GM18873 (cell line): ENCODE data around the gene HIKESHI.
"Not testable (repeated sequence)": the region's sequence is repeated elsewhere in the genome, so short reads cannot be mapped to it uniquely, and the experiment has no call there.

Source experiments
- ATAC-seq: cut with Tn5 transposase; IDR thresholded peaks from one replicate; pipeline ENCODE4 v1.9.1; 2021; ENCODE audit warnings: mild to moderate bottlenecking, moderate library complexity, moderate number of reproducible peaks; ENCODE audit not compliant: unreplicated experiment, low FRiP score

HIKESHI gene

DNA sequence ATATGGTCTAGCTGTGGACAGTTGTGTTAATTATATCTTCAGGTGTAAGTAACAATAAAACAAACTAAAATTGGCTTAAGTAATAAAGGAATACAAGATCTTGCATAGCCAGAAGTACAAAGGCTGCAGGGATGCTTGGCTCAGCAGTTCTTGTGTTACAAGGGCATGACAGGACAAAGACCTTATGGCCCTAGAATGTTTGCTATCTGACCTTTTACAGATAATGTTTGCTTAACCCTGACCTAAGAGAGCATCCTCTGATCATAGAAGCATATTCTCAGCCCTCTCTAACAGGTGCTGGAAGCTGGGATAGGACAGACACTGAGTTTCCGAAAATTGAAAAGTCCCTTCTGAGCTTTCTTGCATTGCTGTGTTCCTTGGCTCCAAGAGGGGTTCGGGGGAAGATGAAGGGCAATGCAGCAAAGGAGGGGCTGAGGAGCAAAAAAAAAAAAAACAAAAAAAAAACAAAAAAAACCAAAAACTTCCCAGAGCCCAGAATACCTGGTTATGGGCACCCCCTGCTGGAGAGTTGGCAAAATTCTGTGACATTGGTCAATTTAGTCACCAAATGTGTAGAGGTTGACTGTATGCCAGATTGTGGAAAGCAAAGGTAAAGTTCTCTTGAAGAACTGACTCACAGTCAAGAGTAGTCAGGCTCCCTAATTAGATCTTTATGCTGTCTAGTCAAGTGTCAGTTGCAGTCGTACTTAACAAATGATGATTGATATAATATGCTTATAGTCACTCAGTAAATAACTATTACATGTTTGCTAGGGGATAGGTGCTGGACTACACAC lies 10.4 kb upstream of the HIKESHI start:
- no peak for ATAC-seq

DNA sequence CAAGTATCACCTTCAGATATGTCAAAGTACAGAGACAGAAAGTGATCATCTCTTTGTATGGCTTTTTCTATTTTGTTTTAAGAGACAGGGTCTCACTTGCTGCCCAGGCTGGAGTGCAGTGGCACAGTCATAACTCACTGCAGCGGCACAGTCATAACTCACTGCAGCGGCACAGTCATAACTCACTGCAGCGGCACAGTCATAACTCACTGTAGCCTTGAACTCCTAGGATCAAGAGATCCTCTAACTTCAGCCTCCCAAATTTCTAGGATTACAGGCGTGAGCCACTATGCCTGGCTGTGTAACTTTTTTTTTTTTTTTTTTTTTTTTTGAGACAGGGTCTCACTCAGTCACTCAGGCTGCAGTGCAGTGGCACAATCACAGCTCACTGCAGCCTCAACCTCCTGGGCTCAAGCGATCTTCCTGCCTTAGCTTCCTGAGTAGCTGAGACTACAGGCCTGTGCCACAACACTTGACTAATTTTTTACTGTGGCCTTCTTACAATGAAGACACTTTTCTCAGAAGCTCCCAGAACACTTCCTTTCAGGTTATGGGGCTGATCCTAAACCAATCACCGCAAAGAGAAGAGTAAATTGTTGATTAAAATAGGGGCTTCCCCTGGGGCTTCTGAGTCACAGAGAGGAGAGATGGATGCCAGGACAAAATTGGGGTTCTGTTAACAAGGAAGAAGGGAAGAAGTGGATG lies 9.0 kb upstream of the HIKESHI start:
- peak; percentile 79 for ATAC-seq

DNA sequence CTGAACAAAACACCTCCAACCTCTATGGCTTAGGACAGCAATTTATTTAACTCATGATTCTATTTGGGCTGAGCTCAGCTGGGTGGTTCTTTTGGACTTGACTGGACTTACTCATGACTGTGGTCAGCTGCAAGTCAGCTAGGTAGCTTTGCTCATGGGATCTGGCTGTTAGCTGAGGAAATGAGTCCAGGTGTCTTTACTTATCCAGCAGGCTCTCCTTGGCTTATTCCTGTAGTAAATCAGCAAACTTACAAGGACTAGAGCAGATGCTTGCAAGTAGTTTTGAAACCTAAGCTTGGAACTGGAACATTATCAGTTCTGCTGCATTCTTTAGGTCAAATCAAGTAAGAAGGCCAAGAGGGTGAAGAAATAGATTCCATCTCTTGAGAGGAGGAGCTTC lies 8.0 kb upstream of the HIKESHI start:
- ATAC-seq: no peak

- no peak for ATAC-seq
These were observed 323 bp upstream of the HIKESHI start for GRCh38 chr11:86301742-86302091.

GRCh38 chr11:86303257-86303656 lies 1.2 kb downstream of the HIKESHI start:
- ATAC-seq: no peak

GRCh38 chr11:86308710-86309109 lies 6.7 kb downstream of the HIKESHI start:
- ATAC-seq: not testable (repeated sequence)

GRCh38 chr11:86313793-86314192 lies 11.8 kb downstream of the HIKESHI start:
- ATAC-seq: no peak

DNA sequence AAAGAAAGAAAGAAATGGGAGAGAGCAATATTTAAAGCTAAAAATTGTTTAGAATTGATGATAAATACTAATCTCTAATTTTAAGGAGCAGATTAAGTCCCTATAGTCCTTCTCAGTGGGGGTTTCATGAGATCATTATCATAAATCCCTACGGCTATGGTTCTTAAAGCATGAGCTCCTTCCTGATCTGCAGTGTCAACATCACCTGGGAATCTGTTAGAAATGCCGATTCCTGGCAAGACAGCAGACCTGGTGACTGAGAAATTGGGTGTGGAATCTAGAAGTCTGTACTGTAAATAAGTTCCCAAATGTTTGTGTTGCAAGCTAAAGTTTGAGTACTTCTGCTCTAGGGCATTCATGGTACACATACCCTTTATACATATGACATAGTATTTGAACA lies 12.6 kb downstream of the HIKESHI start:
- no peak for ATAC-seq

DNA sequence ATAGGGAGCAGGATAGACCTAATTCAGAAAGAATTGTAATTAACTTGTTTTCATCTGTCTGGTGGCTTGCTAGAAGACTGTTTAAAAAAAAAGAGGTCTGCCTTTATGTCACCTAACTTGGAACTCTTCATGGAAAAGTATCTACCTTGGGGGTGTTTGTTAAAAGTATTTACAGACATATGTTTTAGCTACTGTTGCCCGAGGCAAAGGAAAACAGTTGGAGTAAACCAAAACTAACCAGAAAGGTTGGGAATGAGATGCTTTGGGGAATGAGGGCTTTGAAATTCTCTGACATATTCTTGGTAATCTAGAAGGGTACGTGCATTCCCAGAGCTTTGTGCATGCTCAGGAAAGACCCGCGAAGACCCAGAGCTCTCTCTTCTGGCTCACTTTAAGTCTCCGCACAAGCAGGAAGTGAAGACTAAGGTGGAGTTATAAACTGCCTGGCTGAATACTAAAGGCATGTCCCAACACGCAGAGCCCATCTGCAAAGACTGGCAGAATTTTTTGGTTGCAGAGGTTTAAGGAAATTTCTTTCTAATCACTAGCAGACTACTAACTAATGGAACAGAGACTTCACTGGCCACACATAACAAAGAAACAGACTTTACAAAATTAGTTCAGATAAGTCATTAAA lies 33.2 kb downstream of the HIKESHI start:
- ATAC-seq: no peak

DNA sequence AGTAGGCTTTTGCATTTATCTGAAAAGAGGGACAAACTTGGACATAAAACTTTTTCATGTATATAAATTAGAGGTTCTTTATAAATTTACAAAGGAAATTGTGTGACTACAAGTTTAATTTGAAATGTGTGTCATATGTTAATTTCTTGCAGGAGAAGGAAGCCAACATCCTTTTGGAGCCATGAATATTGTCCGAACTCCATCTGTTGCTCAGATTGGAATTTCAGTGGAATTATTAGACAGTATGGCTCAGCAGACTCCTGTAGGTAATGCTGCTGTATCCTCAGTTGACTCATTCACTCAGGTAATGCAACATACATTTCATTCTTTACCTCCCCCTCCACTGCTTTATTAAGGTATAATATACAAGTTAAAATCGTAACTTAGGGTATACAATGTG lies 35.2 kb downstream of the HIKESHI start:
- ATAC-seq: no peak

DNA sequence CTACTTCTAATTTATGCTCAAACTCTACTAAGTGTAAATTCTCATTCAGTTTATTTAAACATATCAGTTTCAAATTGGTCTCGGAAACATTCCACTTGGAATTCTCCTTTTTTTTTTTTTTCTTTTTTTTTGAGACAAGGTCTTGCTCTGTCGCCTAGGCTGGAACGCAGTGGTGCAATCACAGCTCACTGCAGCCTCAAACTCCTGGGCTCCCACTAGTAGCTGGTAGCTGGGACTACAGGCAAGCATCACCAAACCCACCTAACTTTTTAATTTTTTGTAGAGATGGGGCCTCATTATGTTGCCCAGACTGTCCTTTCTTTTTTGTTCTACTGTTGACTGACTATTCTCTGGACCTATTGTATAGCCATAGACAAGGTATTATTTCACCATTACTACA lies 39.3 kb downstream of the HIKESHI start:
- no peak for ATAC-seq

DNA sequence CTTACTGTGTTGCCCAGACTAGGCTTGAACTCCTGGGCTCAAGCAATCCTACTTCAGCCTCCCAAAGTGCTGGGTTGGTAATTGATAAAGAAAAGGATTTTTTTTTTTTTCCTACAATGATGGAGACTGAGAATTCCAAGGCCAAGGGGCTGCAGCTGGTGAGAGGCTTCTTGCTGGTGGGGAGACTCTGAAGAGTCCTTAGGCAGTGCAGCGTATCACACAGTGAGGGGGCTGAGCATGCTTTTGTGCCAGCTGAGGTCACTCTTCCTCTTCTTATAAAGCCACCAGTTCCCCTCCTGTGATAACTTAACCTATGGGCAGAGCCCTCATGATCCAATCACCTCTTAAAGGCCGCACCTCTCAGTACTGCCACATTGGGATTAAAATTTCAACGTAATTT lies 44.5 kb downstream of the HIKESHI start:
- ATAC-seq: no peak

- ATAC-seq: no peak
These were observed 53.2 kb downstream of the HIKESHI start for GRCh38 chr11:86355256-86355655.

DNA sequence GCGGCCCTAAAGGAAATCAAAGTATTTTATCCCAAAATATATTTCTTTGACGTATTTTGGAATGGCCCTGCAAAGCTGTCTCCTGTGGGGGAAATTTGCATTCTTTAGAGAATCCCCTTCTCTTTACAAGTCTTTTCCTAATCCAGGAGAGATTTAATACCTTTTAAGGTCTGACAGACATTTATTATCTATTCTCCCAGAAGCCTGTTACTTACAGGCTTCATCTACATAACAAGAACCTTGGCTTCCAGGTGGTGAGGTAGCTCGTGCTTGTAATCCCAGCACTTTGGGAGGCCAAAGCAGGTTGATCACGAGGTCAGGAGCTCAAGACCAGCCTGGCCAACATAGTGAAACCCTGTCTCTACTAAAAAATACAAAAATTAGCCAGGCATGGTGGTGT lies 55.4 kb downstream of the HIKESHI start:
- not testable (repeated sequence) for ATAC-seq

DNA sequence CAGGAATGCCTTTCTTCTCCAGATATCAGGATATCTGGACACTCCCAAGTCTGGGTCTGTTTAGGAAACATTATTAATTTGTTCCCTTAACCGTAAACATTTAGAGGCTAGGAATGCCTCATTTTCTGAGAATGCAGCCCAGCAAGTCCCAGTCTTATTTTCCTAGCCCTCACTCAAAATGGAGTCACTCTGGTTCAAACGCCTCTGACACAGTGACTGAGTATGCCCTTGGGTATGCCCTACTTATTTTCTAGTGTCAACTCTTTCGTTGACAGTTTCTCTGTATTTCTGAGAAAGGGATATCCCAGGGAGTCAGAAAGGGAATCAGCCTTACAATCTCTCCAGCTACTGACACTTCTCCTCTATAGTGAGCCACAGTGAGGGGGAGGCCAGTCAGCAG lies 56.7 kb downstream of the HIKESHI start:
- no peak for ATAC-seq

- no peak for ATAC-seq
These were observed 58.8 kb downstream of the HIKESHI start for GRCh38 chr11:86360775-86361395.

DNA sequence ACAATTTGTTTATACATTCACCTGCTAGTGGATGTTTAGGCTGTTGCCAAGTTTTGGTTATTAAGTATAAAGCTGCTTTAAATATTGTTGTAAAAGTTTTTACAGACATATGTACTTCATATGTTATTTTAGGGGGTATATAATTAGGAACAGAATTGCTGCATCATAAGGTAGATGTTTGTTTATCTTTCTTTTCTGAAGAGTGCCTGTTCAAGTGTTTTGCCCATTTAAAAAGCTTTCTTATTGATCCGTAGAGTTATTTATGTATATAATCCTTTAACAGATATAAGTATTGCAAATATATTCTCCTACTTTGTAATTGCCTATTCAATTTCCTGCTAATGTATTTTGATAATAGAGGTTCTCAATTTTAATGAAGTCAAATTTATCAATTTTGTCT lies 61.4 kb downstream of the HIKESHI start:
- ATAC-seq: no peak

DNA sequence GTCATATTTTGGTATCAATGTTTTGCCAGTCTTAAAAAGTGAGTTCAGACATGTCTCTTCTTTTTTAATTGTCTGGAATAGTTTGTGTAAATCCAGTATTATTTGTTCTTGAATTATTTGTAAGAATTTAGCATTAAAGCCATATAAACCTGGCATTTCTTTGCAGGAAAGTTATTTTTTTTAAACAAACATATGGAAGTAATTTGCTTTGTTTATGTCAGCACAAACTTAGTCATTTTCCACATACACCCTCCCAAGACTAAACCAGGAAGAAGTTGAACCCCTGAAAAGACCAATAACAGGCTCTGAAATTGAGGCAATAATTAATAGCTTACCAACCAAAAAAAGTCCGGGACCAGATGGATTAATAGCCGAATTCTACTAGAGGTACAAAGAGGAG lies 63.5 kb downstream of the HIKESHI start:
- no peak for ATAC-seq

- no peak for ATAC-seq
These were observed 67.6 kb downstream of the HIKESHI start for GRCh38 chr11:86369668-86370067.

GRCh38 chr11:86370171-86370570 lies 68.1 kb downstream of the HIKESHI start:
- no peak for ATAC-seq

DNA sequence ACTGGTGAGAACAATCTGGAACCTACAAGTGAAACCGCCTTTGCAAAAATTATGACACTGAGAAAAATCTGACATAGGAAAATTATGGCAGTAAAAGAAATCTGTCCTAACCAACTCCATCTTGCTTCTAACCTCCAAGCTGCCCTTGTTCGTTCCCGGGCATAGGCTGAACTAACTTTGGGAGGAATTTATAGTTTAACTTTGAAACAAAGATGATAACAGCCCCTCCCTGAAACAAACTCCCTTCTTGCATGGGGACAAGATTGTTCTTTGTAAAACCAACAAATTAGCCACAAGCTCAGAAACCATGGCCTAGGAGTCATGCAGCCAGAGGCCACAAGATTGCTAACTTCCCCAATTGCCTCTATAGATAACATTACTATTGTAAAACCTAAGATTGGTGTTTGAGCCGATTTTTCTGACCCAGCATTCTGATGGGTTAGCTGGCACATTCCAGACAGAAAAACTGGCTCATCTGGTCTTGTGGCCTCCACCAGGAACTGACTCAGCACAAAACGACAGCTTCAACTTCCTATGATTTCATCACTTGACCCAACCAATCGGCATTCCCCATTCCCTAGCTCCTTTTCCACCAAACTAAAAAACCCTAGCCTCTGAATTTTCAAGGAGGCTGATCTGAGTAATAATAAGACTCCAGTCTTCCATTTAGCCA lies 69.0 kb downstream of the HIKESHI start:
- no peak for ATAC-seq
